Smooth muscle cell (in vitro differentiated cells): ENCODE results near the gene YWHAG. TPM values are rescaled to one million over a fixed set of nuclear protein-coding genes. Genes with fewer than 3 reads are reported as not detected.
"Not testable (repeated sequence)": the region's sequence is repeated elsewhere in the genome, so short reads cannot be mapped to it uniquely, and the experiment has no call there.

Experiments
- DNase-seq: peaks from one replicate; lab custom pipeline; 2025; ENCODE audit not compliant: unreplicated experiment; lab: John Stamatoyannopoulos, UW
- H2AFZ ChIP-seq: fragments of 200-600 bp; sonication (generic); 2 replicates; pipeline ENCODE4 v1.6.0; 2016; ENCODE audit warnings: antibody characterized with exemption, low read depth, mild to moderate bottlenecking
- H3F3A ChIP-seq: fragments of 200-600 bp; sonication (generic); 2 replicates; pipeline ENCODE4 v1.6.0; 2017; ENCODE audit warnings: antibody characterized with exemption, low read depth
- H3K27ac ChIP-seq: fragments of 200-600 bp; sonication (generic); 2 replicates; pipeline ENCODE4 v1.5.1; 2016; ENCODE audit warnings: low read depth, mild to moderate bottlenecking
- H3K27me3 ChIP-seq: fragments of 200-600 bp; sonication (generic); 2 replicates; pipeline ENCODE4 v1.6.1; 2016; ENCODE audit warnings: low read depth, mild to moderate bottlenecking
- H3K36me3 ChIP-seq: fragments of 200-600 bp; sonication (generic); 2 replicates; pipeline ENCODE4 v1.5.1; 2016; ENCODE audit warnings: low read depth
- H3K4me1 ChIP-seq: fragments of 200-600 bp; sonication (generic); 2 replicates; pipeline ENCODE4 v1.5.1; 2016; ENCODE audit warnings: low read depth
- H3K4me2 ChIP-seq: fragments of 200-600 bp; sonication (generic); 2 replicates; pipeline ENCODE4 v1.6.0; 2016; ENCODE audit warnings: mild to moderate bottlenecking
- H3K4me3 ChIP-seq: fragments of 200-600 bp; sonication (generic); 2 replicates; pipeline ENCODE4 v1.5.1; 2016; ENCODE audit warnings: mild to moderate bottlenecking
- H3K79me2 ChIP-seq: fragments of 200-600 bp; sonication (generic); 2 replicates; pipeline ENCODE4 v1.6.0; 2016; ENCODE audit warnings: low read depth, mild to moderate bottlenecking
- H3K9ac ChIP-seq: fragments of 200-600 bp; sonication (generic); 2 replicates; pipeline ENCODE4 v1.6.0; 2016; ENCODE audit warnings: low read depth
- H3K9me3 ChIP-seq: fragments of 200-600 bp; sonication (generic); replicated peaks from 2 replicates; pipeline ENCODE4 v1.5.1; 2016; ENCODE audit warnings: low read depth
- H4K20me1 ChIP-seq: fragments of 200-600 bp; sonication (generic); 2 replicates; pipeline ENCODE4 v1.6.0; 2016; ENCODE audit warnings: low read depth
- CTCF ChIP-seq: fragments of 200-600 bp; sonication (generic); IDR thresholded peaks from 2 replicates; pipeline ENCODE4 v1.5.1; 2017; ENCODE audit warnings: borderline replicate concordance, mild to moderate bottlenecking, antibody characterized with exemption; ENCODE audit not compliant: insufficient read depth, poor library complexity, severe bottlenecking
- WGBS: methylation state at CpG from one replicate; pipeline ENCODE4 v1.1.7; 2016; ENCODE audit warnings: low lambda C conversion rate; 5-methylcytosine and 5-hydroxymethylcytosine counted together
- polyA plus RNA-seq: library from polyadenylated mRNA; unstranded; fragments of >200 nt; fragmentation: Nextera tagmentation; extraction: Ambion mirVana; gene quantifications from 2 replicates; pipeline ENCODE4 v1.2.1, GENCODE V29; 2016
- total RNA-seq: library from RNA; depleted of rRNA; stranded (reverse); fragments of >200 nt; gene quantifications from 2 replicates; pipeline ENCODE4 v1.2.3, GENCODE V29; 2014

YWHAG gene
- total and polyA plus RNA-seq, 2 experiments from 2014 or later, result 17.6 to 132 TPM

DNA sequence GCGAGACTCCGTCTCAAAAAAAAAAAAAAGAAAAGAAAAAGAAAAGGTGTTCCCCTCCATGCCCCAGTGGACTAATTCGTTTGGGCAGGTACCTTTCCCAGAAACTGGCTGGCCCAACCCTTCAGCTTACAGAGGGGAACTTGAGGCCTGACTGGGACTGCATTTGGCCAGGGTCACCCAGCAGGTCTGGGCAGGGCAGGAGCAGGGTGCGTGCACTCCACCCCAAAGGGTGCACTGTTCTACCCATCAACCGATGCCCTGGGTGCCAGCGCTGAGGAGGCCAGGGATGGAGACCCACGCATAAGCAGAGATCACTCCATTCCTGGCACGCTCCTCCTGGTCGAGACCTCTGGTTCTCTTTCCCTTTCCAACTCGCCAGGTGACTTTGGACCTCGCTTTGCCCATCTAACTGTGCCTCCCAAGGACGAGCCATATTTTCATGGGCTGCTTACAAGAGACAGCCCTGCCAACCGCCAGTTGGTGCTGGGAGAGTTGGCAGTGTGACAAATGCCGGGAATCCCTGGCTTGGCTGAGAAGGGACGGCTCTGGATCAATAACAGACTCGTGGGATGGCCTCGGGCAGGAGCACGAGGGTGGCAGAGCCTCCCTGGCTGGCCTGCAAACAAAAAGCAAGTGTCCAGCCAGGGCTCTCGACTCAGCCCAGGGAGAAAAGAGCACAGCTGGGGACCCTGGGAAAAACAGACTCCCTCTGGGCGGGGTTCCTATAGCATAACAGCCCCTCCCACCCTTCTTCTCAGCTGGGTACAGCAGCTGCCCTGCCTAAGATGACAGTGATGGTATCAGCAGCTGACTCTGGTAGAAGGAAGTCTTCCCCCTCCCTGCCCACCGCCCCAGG, 48.5 kb downstream of the YWHAG start:
- H3F3A ChIP-seq, result no peaks in the 10 kb centered on the region
- no peaks in the 10 kb centered on the region for H3K79me2 ChIP-seq
- TF ChIP-seq CTCF, result no peak
- no peaks in the 10 kb centered on the region for H3K9me3 ChIP-seq
- no peak overlapping the region for H3K9ac ChIP-seq
- no peak overlapping the region for H2AFZ ChIP-seq
- no peaks in the 10 kb centered on the region for H3K36me3 ChIP-seq
- no peaks in the 10 kb centered on the region for H4K20me1 ChIP-seq
- H3K4me1 ChIP-seq, result peaks cover 7% of the 10 kb centered on the region
- no peak for DNase-seq
- H3K4me2 ChIP-seq, result no peak overlapping the region
- no peaks in the 10 kb centered on the region for H3K27me3 ChIP-seq
- H3K4me3 ChIP-seq, result no peak overlapping the region
- H3K27ac ChIP-seq, result no peak overlapping the region
- 86% methylated on average over 21 of the region's 21 CpGs for WGBS

DNA sequence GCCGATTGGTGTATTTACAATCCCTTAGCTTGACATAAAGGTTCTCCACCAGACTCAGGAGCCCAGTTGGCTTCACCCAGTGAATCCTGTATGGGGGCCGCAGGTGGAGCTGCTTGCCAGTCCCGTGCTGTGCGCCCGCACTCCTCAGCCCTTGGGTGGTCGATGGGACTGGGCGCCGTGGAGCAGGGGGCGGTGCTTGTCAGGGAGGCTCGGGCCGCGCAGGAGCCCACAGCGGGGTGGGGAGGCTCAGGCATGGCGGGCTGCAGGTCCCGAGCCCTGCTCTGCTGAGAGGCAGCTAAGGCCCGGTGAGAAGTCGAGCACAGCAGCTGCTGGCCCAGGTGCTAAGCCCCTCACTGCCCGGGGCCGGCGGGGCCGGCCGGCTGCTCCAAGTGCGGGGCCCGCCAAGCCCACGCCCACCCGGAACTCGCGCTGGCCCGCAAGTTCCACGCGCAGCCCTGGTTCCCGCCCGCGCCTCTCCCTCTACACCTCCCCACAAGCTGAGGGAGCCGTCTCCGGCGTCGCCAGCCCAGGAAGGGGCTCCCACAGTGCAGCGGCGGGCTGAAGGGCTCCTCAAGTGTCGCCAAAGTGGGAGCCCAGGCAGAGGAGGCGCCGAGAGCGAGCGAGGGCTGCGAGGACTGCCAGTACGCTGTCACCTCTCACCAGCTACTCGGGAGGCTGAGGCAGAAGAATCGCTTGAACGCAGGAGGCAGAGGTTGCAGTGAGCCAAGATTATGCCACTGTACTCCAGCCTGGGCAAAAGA, 49.3 kb downstream of the YWHAG start:
- H3F3A ChIP-seq, H3K79me2 ChIP-seq, H3K4me1 ChIP-seq, DNase-seq, H3K4me3 ChIP-seq, H3K9me3 ChIP-seq, H4K20me1 ChIP-seq, H3K9ac ChIP-seq, H3K27ac ChIP-seq, H3K4me2 ChIP-seq, H3K36me3 ChIP-seq, H2AFZ ChIP-seq, H3K27me3 ChIP-seq: not testable (repeated sequence)
- WGBS, result 97% methylated on average over 36 of the region's 50 CpGs

DNA sequence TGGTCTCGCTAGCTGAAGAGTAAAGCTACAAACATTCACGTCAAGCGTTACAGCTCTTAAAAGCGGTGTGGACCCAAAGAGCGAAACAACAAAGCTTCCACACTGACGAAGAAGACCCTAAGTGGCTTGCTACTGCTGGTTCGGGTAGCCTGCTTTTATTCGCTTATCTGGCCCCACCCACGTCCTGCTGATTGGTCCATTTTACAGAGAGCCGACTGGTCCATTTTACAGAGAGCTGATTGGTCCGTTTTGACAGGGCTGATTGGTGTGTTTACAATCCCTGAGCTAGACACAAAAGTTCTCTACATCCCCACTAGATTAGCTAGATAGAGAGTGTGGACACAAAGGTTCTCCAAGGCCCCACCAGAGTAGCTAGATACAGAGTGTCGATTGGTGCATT, 49.9 kb downstream of the YWHAG start:
- H3K9me3 ChIP-seq, H3K4me3 ChIP-seq, H3K36me3 ChIP-seq, H3K79me2 ChIP-seq, H2AFZ ChIP-seq, H3K27me3 ChIP-seq, H4K20me1 ChIP-seq, DNase-seq, H3K4me2 ChIP-seq, H3K9ac ChIP-seq, H3K27ac ChIP-seq: not testable (repeated sequence)
- whole genome bisulfite sequencing, result 86% methylated on average over 12 of the region's 12 CpGs
- H3F3A ChIP-seq, result peaks cover 11% of the 10 kb centered on the region
- H3K4me1 ChIP-seq, result peaks cover 13% of the 10 kb centered on the region

GRCh38 chr7:76304888-76305375, 53.9 kb downstream of the YWHAG start:
- Histone ChIP-seq H3K9ac (no peak overlapping the region), H3F3A (peaks cover 21% of the 10 kb centered on the region), H3K4me1 (peaks cover 16% of the 10 kb centered on the region), H3K36me3 (no peaks in the 10 kb centered on the region), H3K27ac (peak overlapping the region; percentile 91), H2AFZ (no peak overlapping the region), H3K79me2 (no peaks in the 10 kb centered on the region), H3K4me2 (no peak overlapping the region), H3K9me3 (no peaks in the 10 kb centered on the region), H3K4me3 (no peak overlapping the region), H3K27me3 (no peaks in the 10 kb centered on the region), H4K20me1 (peaks cover 19% of the 10 kb centered on the region)
- DNase-seq, result no peak
- no peak for TF ChIP-seq CTCF
- 89% methylated on average over 10 of the region's 10 CpGs for WGBS
